HTR-8/SVneo (cell line): ENCODE data around the gene SPIN1.
A peak's percentile ranks its signal among the peaks of the same experiment; 100 is the strongest.

Experiments used
- DNase-seq: peaks from one replicate; pipeline ENCODE4 v3.0.0; 2011; ENCODE audit warnings: low spot score, mixed read lengths; ENCODE audit not compliant: insufficient read length
- FAIRE-seq: peaks from 2 replicates; lab custom pipeline; 2011; peaks lifted over from hg19 to GRCh38; lab: Jason Lieb, UNC

The SPIN1 gene

DNA sequence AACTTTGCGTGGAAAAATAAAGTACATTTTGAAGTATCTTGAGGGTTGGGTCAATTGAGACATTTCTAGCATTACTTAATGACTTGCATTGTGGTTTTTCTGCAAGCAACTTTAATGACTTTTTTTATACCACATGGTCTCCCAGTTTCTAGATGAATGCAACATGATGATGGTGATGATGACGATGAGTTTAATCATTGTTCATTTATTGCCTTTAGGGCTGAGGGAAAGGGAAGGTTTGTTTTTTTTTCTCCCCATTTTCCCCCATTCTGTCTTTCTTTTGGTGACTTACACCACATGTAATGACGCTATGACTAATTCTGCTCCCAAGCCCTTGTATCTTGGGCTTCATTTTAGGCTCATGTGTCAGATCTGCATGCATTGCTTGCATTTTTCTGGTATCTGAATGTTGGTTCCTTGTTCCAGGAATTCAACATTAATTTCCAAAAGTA is 89.1 kb downstream of the SPIN1 start:
- DNase-seq: peak; percentile 47
- FAIRE-seq: no peak

DNA sequence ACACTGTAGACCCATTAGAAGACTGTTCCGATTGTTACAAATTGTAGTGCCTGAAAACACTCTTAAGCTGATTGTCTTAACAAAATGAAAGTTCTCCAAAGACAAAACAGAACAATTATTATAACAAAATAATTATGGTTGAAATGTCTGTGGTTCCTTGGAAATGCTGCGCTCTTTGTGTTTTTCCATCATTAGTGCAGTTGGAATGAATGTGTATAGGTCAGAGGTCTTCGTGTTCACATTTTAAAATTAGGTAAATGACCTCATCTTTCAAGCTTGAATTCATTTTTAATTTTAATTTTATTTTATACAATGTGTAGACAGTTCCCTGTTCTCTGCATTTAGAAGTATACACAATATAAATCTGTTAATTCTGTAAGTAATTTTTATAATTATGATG is 90.0 kb downstream of the SPIN1 start:
- no peak for FAIRE-seq

GRCh38 chr9:88481933-88482332 is 93.7 kb downstream of the SPIN1 start:
- FAIRE-seq (no peak), DNase-seq (no peak)

More for the DNA sequence above, 90.0 kb downstream of the SPIN1 start:
- no peak for DNase-seq

- FAIRE-seq: no peak
Measured at GRCh38 chr9:88488166-88488565, 99.9 kb downstream of the SPIN1 start.

GRCh38 chr9:88494983-88495721 is 106.9 kb downstream of the SPIN1 start:
- no peak for FAIRE-seq

More at GRCh38 chr9:88488166-88488565, 99.9 kb downstream of the SPIN1 start:
- DNase-seq: no peak

DNA sequence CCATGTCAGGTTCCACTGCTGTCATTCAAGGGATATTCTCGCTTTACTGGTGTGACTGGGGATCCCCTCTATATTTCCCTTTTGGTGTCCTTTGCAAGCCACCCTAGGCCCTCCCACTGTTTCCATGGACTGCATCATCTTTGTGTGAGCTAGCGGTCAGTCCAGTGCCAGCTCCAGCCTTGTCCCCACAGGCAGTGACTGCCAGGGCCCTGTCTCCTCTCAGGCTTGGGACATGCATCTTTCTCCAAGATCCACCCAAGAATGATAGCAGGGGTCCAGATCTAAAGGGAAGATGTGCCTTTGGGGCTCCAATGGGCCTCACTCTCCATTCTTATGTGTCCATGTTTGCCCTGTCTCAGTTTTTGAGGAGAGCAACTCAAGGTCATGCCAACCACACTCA is 109.0 kb downstream of the SPIN1 start:
- DNase-seq: no peak
- no peak for FAIRE-seq

More at GRCh38 chr9:88494983-88495721, 106.9 kb downstream of the SPIN1 start:
- no peak for DNase-seq

DNA sequence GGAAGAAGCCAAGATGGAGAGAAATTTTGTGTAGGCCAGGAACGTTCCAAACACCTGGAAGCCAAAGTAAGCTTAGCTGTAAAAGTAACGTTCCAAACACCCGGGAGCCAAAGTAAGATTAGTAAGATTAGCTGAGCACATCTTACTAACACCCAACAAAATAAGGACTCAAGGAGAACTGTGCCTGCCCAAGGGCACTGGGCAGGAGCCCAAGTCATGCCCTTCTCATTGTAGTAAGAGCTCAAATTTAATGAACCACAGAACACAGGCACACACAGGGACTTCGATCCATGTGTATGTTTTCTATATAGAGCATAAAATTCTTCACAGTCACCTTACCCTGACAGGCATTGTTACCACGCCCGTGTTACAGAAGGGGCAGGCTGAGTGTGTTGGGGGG is 110.6 kb downstream of the SPIN1 start:
- DNase-seq: no peak
- FAIRE-seq: no peak

GRCh38 chr9:88501086-88501485 is 112.8 kb downstream of the SPIN1 start:
- DNase-seq (no peak), FAIRE-seq (no peak)

DNA sequence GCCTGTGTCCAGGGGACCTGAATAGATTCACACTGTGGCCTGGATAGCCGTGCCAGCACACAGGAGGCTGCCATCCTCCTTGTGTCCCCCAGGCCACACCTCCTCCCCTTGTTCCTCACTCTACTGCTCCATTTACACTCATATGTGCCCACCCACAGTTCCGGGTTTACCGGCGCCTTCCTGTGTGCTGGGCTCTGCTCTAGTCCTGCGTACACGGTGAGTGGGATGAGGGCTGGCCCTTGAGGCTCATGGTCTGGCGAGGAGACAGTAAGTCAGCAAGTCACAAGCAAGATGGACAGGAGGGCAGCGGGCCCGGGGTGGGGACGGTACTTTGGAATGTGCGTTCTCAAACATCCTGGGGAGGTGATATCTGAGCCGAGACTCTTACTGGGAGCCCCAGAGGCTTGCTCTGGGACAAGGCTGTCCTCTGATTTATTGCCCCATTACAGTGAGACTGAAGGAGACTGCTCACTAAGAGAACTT is 114.3 kb downstream of the SPIN1 start:
- no peak for DNase-seq
- no peak for FAIRE-seq

GRCh38 chr9:88503081-88503844 is 115.0 kb downstream of the SPIN1 start:
- FAIRE-seq: no peak

GRCh38 chr9:88503845-88504764 is 115.9 kb downstream of the SPIN1 start:
- FAIRE-seq (peak; percentile 95), DNase-seq (no peak)

More at GRCh38 chr9:88503081-88503844, 115.0 kb downstream of the SPIN1 start:
- DNase-seq: no peak

DNA sequence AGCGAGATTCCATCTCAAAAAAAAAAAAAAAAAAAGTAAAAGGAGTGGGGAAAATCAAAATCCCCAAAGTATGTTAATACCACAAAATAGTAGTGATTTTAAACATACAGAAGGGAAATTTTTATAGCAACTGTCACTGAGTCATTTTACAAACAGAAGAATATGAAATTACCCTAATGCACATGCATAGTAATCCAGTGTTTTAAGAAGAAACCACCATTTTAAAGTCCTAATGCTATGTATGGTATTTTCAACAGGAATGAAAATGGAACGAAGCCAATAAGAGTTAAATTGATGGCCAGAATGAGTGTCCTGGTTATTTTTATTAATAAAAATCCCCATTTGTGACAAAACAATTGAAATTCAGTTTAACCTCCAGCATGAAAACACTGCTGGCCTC is 120.1 kb downstream of the SPIN1 start:
- DNase-seq (no peak), FAIRE-seq (no peak)

DNA sequence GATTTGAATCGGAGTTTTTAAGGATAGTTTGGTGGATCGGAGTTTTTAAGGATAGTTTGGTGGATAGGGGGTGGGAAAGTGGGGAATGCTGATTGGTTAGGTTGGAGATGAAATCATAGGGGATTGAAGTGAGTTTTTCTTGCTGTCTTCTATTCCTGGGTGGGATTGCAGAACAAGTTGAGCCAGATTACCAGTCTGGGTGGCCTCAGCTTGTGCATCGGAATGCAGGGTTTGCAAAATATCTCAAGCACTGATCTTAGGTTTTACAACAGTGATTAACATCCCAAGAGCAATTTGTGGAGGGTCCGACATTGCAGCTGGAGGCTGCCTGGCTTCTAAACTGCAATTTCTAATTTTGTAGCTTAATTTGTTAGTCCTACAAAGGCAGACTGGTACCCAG is 123.7 kb downstream of the SPIN1 start:
- no peak for DNase-seq
- FAIRE-seq: no peak

- DNase-seq (no peak), FAIRE-seq (no peak)
Measured at GRCh38 chr9:88514247-88514646, 126.0 kb downstream of the SPIN1 start.

- DNase-seq: no peak
- FAIRE-seq: no peak
Measured at GRCh38 chr9:88521308-88521707, 133.1 kb downstream of the SPIN1 start.

- FAIRE-seq: no peak
Measured at GRCh38 chr9:88522360-88522759, 134.1 kb downstream of the SPIN1 start.

DNA sequence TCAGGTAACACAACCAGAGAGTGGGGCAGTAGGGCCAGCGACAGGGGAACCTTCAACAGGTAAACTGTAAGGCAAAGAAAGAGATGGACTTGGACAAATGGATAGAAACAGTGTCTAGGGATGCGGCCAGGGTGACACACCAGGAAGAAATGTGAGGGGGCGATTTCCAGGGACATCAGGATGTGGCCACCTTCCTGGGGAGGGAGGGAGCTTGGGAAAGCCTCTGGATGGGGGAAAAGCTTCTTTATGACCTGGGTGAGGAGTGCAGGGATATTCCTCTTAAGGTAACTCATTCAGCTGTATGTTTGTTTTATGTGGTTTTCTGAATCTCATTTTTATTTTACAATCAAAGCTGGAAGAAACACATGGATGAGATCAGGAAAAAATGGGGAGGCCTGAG is 134.8 kb downstream of the SPIN1 start:
- FAIRE-seq (no peak), DNase-seq (peak; percentile 53)

More at GRCh38 chr9:88522360-88522759, 134.1 kb downstream of the SPIN1 start:
- DNase-seq: no peak

DNA sequence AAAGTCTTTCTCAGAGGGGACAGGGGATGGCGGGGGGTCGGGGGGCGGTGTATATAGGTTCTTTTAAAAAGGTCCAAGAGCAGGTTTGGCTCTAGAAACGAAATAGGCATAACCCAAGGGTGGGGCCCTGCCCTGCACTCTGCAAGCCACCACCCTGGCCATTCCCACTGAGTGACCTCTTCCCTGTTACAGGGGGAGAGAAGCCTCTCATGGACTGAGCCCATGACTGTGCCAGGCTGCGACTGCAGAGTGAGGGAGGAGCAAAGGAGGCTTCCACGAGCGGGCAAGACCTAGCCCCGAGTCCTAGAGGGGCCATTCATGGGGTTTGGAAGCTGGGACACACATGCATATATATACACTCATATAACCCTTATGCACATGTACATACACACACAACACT is 136.7 kb downstream of the SPIN1 start:
- no peak for DNase-seq
- FAIRE-seq: no peak

DNA sequence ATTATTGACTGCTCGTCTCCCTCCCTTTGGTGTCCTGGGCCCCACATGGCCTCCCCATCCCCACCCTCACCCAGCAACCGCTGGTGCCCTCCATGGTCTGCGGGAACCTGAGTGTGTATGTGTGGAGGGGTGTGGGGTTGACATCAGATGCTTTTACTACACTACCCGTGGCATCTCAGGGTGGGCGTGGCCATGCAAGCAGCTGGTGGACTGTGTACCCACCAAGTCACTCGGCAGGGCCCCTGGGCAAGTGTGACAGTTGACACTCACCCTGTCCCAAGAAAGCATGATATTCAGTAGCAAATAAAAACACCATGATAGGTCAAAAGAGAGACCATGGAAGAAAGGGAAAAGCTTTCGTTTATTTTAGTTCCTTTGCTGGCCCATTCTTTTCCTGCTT is 139.4 kb downstream of the SPIN1 start:
- DNase-seq (no peak), FAIRE-seq (no peak)
